SHP77 (cell line): ENCODE measurements around the gene SP2.

Experiments
- DNase-seq, 2 experiments: peaks; one replicate each; lab custom pipeline; 2025; lab: John Stamatoyannopoulos, UW

SP2 gene

GRCh38 chr17:47871048-47871447, 25.0 kb upstream of the SP2 start:
- DNase-seq = no peak

- no peak for DNase-seq
Observed at GRCh38 chr17:47872019-47872650, 23.9 kb upstream of the SP2 start.

GRCh38 chr17:47872651-47873161, 23.3 kb upstream of the SP2 start:
- no peak for DNase-seq

GRCh38 chr17:47873200-47874090, 22.6 kb upstream of the SP2 start:
- DNase-seq = no peak

DNA sequence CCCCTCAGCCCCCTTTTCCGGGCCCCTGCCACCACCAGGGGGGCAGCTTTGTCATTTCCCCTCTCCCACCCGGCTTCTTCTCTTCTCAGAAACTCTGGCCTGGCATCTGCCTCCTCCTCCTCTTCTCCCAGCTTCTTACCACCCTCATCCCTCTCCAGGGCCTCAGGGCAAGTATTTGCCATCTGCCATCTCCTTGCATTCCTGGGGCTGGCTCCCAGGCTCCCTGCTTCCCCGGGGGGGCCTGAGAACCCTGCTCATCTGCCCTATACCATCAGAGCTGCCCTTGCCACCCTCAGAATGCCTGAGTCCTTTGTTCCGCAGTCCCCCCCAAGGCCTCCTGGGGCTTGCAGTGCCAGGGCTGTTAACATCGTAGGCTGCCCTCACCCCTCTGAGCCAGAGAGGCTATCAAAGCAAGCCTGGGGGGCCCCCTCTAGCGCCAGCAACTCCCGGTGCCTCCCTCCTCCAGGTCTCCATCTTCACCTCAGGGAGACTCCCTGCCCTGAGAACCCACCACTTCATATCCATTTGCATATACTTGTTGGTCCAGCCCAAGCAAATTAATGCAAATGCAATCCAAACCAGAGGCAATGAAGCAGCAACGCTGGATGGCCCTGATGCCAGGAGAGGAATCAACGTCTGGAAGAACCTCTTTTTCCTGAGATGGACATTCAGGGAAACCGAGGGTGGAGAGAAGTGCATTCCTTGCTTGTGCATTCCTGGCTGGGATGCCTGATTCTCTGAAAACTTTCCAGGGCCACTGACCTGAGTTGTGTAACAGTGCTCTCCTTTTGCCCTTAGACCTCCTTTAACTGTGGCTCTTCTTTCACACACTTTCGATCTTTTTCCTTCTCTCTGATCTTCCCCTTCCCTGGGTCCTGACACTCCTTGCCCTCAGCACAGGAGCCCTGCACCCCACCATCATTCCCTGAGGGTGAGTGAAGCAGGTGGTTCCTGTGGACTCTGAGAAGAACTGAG, 20.7 kb upstream of the SP2 start:
- no peak for DNase-seq

DNA sequence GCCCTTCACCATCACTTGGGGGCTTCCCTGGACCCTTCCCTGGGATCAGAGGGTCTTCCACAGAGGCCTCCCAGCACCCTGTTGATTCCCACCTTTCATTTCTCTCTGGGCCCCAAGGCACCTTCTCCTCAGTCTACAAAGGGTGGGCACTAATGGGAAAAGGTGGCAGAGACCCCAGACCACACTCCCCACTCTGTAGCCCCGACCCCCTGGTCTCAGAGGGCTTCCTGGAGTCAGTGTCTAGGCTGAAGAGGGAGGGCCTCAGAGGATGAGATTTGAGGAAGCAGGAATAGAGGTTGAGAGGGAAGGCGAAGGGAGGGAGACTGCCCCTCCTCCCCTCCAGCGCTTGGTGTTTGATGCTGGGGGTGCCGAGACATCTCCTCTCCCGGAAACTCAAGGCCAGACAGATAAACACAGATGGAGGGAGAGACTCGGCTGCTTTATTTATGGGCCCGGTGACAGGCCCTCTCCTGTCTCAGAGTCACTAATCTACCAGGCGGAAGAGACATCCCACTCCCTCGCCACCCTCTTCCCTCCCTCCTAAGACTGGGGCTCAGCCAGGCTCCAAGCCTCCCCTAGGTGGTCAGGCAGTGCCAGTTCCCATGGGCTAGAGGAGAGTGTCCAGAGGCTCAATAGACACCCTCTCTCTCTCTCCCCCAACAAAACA, 18.5 kb upstream of the SP2 start:
- no peak for DNase-seq

- no peak for DNase-seq
Observed at GRCh38 chr17:47878203-47879027, 17.6 kb upstream of the SP2 start.

- DNase-seq = no peak
Observed at GRCh38 chr17:47879028-47879585, 16.9 kb upstream of the SP2 start.

GRCh38 chr17:47879776-47880454, 16.1 kb upstream of the SP2 start:
- no peak for DNase-seq

DNA sequence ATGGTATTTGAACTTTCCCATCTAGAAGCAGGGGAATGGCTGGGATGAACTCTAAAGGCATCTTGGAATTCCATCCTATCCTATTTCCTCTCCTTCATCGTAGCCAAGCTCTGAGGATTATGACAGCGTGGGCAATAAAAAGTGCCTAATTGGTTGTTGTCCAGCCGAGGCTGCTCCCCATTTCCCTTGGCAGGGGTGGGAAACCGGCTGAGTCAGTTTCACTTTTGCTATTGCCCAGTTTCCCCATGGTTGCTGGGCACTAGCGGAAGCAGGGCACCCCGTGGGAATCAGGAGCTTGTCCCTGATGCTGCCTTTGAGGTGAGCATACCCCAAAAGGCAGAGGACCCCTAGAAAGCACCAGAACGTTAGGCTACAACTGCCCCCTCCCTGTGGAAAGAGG, 13.8 kb upstream of the SP2 start:
- DNase-seq = no peak

- no peak for DNase-seq
Observed at GRCh38 chr17:47882695-47883588, 13.1 kb upstream of the SP2 start.

DNA sequence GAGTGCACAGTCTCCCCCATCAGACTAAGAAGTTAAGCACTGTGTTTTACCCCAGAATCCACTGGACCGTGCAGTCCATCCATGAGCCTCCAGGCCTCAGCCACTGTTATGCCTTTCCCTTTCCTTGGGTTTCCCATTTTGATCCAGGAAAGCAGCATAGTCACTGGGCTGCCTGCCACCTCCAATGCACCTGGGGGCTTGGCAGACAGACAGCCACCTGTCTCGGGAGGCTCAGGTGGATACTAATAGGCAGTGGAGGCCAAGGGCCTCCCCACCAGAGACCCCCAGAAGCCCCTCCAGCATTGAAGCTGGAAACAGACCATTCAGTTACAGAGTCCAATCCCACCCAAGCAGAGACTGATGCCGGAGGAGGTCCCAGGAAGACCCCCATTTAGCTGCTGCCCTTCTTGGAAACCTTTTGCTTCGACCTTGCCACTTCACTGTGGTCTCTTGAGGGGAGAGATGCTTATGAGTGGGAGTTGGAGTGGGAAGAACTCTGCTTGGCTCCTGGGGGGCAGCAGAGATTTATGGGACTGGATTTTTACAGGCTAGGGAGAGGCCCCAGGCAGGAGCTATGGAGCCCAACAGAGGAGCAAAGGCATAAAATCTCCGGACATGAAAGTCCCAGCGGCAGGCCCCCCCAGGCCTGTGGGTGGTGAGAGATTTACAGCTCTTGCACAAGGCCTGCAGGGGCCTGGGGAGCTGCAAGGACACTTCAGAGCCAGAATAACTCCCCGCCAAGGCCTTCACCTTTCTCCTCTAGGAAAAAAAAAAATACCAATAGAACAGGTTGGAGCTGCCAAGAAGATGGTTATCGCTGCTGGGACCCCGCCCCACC, 12.2 kb upstream of the SP2 start:
- DNase-seq = no peak

- no peak for DNase-seq
Observed at GRCh38 chr17:47884427-47884740, 11.7 kb upstream of the SP2 start.

DNA sequence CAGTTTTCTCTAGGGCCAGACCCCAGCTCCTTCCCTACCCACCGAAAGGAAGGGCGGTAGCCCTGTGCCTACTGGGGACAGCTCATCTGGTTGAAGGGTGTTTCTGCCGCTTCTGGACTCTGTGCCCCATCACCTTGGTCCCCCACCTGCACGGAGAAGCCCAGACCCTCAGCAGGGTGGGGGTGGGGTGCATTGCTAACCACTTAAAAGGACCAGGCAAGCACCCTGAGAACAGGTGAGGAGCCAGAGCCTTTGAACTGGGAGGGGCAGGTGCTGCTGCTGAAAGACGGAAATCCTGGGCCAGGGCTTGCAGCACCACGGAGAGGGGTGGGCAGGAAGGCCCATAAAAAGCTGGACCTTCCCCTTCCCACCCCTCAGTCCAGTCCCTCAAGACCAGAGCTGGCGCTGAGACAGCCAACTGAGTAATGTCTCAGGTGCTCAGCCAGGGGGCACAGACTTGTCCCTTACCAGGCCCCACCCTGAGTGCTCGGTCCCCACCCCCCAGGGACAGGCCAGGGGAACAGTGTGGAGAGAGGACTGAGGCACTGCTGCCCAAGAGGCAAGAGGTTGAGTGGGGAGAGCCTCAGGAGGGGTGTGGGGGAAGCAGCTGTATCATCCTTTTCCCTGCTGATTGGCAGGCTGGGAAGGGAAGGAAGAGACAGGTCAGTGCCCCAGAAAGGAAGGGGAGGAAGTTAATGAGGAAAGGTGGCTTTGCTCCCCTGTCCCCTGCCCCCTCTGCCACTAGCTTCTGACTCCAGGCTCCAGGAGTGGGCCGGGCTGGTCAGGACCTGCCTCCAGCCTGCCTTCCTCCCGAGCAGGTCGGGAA, 10.9 kb upstream of the SP2 start:
- no peak for DNase-seq

GRCh38 chr17:47888293-47888692, 7.7 kb upstream of the SP2 start:
- no peak for DNase-seq

GRCh38 chr17:47889734-47890529, 6.1 kb upstream of the SP2 start:
- DNase-seq = peak; percentile 79 to 87
